Epithelial cell of proximal tubule (primary cell): ENCODE results near the gene SYT14. TPM values are rescaled to one million over a fixed set of nuclear protein-coding genes. Genes with fewer than 3 reads are reported as not detected.
A peak's percentile ranks its signal among the peaks of the same experiment; 100 is the strongest.

Experiments
- DNase-seq: peaks from one replicate; pipeline ENCODE4 v3.0.0-alpha.2; 2011; ENCODE audit warnings: low read depth
- H3K4me3 ChIP-seq: 2 replicates; pipeline ENCODE4 v1.5.1; 2011; ENCODE audit warnings: low read depth, mild to moderate bottlenecking, low read length
- total RNA-seq: library from RNA; depleted of rRNA; stranded (reverse); fragments of >200 nt; gene quantifications from 2 replicates; pipeline ENCODE4 v1.2.3, GENCODE V29; 2015
- TF ChIP-seq, protein P1 (sequence below): conservative IDR thresholded peaks from 2 replicates; pipeline ENCODE4 v1.5.1; 2012; ENCODE audit warnings: low read depth, mild to moderate bottlenecking, low read length

Gene SYT14
- total RNA-seq, 1 donor from 2014 or later, result 3.9 TPM

DNA sequence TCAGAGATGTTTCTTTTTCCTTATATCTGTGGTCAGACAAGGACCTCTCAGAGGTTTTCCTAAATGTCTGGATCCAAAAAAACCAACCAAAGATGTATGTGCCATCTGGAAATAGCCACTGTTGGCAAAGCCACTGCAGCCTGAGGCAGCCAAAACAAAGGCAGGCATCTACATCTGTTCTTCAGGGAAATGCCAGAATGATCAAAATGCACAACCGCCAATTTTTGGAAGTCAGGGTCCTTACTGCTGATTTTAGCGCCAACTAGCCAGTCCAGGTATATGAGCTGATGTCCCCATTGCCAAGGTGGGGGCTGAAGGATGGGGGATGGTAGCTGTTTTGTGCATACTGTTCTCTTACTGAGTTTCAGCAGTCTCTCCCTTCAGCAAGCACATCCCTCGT, 45.9 kb downstream of the SYT14 start:
- no peak overlapping the region for H3K4me3 ChIP-seq
- no peak for DNase-seq
- TF ChIP-seq, protein P1, sequence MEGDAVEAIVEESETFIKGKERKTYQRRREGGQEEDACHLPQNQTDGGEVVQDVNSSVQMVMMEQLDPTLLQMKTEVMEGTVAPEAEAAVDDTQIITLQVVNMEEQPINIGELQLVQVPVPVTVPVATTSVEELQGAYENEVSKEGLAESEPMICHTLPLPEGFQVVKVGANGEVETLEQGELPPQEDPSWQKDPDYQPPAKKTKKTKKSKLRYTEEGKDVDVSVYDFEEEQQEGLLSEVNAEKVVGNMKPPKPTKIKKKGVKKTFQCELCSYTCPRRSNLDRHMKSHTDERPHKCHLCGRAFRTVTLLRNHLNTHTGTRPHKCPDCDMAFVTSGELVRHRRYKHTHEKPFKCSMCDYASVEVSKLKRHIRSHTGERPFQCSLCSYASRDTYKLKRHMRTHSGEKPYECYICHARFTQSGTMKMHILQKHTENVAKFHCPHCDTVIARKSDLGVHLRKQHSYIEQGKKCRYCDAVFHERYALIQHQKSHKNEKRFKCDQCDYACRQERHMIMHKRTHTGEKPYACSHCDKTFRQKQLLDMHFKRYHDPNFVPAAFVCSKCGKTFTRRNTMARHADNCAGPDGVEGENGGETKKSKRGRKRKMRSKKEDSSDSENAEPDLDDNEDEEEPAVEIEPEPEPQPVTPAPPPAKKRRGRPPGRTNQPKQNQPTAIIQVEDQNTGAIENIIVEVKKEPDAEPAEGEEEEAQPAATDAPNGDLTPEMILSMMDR, result no peak

DNA sequence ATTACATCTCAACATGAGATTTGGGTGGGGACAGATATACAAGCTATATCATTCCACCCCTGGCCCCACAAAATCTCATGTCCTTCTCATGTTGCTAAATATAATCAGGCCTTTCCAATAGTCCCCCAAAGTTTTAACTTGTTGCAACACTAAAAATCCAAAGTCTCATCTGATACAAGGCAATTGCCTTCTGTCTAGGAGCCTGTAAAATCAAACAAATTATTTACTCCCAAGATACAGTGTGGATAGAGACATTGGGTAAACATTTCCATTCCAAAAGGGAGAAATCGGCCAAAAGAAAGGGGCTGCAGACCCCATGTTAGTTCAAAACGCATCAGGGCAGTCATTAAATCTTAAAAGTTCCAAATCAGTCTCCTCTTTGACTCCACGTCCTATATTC, 47.0 kb downstream of the SYT14 start:
- TF ChIP-seq, protein P1, result no peak
- no peak overlapping the region for H3K4me3 ChIP-seq
- no peak for DNase-seq

DNA sequence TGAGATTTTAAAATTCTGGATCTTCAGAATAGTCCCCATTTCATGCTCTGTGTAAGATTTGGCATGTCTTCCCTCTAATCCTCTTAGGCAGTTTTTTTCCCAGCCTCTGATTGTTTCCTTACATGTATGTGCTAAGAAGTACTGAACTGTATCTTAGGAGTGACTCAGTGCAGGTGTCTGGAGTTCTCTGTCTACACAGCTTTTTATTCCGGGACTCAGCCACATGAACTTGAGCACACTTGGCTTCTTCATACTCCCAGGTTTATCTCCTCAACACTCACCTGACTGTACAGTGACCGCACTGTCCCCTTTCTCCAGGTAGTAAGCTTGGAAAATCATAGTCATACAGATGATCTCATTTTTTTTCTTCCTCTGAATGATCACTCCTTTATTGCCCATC, 50.7 kb downstream of the SYT14 start:
- H3K4me3 ChIP-seq, result no peak overlapping the region
- peak; percentile 77 for DNase-seq
- TF ChIP-seq, protein P1, result no peak

DNA sequence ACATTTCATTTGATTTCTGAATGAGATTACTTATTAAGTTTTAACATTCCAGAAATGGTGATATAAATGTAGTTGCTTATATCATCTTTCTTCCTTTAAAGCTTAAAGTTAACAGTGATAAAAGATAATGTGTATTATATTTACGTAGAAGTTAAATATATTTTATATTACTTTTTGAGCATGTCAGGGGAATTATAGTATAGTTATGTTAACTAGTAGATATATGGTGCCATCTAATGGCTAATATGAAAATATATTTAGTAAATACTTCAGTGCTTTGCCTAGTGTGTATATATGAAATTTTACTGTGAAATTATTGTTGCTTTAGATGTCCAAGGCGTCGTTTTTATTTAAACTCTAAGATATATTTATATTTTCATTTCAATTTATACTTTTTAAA, 51.5 kb downstream of the SYT14 start:
- DNase-seq, result no peak
- no peak overlapping the region for H3K4me3 ChIP-seq
- TF ChIP-seq, protein P1, result no peak

DNA sequence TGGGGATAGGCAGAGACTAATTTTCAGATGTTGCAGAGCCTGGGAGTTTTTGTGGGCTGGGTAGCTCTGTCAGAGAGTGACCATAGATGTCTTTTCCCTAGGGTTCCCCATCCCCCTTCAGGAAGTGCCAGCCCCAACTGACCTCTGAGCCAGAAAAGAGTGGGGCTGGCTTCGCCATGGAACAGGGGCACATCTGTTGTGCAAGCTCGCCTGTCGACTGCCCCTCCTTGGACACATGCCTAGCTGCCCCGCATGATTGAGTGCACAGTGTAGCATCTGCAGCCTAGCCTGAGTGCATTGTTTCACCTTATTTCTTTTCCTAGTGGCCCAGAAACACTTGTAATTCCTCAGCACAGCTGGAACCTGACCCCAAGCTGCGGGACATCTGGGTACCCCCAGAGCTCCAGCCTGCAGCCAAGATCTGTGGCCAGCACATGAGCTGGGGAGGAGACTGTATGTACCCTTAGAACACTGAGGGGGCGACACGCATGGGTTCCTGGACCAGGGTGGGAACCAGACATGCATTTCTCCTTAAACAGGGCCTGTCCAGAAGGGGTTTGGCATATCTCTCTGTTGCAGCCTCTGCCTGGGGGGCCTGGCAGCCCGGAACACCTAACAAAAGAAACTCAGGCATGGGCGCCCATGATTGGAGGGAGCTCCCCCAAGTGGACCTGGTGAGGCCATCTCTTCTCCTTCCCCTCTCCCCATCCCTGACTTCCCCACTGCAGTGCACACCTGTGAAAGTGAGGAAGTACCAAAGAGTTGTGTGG, 55.2 kb downstream of the SYT14 start:
- H3K4me3 ChIP-seq, result no peak overlapping the region
- TF ChIP-seq, protein P1, result no peak
- peak; percentile 36 for DNase-seq

DNA sequence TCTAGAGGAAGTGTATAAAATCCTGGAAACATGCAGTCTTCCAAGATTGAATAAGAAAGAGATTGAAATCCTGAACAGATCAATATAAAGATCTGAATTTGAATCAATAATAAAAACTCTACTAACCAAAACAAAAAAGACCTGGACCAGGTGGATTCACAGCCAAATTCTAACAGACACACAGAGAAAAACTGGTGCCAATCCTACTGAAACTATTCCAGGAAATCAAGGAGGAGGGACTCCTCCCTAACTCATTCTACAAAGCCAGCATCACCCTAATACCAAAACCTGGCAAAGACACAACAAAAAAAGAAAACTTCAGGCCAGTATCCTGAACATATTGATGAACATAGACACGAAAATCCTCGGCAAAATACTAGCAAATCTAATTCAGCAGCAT, 58.3 kb downstream of the SYT14 start:
- no peak for DNase-seq
- no peak overlapping the region for H3K4me3 ChIP-seq
- TF ChIP-seq, protein P1, result no peak

DNA sequence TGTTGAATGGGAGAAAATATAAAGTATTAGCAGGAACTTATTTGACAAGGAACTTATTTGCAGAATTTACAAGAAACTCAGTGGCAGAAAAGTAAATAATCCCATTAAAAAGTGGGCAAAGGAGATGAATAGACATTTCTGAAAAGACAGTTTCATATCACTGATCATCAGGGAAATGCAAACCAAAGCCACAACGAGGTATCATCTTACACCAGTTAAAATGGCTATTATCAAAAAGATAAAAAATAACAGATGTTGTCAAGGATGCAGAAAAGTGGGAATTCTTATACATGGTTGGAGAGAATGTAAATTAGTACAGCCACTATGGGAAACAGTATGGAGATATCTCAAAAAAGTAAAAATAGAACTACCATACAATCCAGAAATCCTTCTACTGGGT, 61.0 kb downstream of the SYT14 start:
- TF ChIP-seq, protein P1, result no peak
- H3K4me3 ChIP-seq, result no peak overlapping the region
- DNase-seq, result no peak
